Epidermal melanocyte (primary cell): Measurements from ENCODE around the gene LRRC8A.
"Not testable (repeated sequence)": the region's sequence is repeated elsewhere in the genome, so short reads cannot be mapped to it uniquely, and the experiment has no call there.

Experiments used
- DNase-seq: peaks from one replicate; pipeline ENCODE4 v3.0.0; 2011; ENCODE audit warnings: low spot score; ENCODE audit not compliant: insufficient read length

The LRRC8A gene

DNA sequence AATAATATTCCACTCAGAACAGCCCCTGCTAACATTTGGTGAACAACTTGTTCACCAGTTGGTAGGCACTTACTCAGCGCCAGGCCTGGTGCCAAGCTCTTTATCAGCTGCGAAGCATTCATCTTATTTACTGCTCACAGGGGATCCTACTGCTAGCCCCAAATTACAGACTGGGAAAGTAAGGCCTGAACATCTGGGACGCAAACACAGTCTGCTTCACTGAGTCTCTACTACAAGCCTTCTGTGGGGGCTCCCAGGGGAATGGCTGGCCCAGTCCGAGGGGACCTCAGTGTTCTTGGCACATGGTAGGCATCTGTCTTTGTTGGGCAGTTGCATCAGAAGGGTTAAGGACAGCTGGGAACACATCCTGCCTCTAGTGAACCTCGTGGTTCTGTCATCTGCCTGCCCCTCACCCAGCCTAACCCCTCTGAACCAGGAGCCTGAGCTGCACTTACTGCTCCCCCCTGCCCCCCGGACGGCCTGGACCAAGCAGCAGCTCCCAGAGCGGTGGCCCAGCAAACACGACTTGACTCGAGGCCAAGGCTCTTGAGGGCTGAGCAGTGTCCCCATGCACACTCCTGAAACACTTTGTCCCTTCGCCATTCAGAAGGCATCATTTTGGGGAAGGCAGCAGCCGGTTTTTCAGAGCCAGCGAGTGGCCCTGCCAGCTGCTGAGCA lies 38.6 kb downstream of the LRRC8A start, which contains the start of gene PHYHD1:
Gene PHYHD1 (plus strand): TSS at position 602 of the 678 bp plus-strand sequence. CDS start 1,342 bp downstream, outside the sequence.
- no peak for DNase-seq

- peak; percentile 54 for DNase-seq
Observed at GRCh38 chr9:128921881-128922763, 40.2 kb downstream of the LRRC8A start.

GRCh38 chr9:128923493-128923883 lies 41.6 kb downstream of the LRRC8A start:
- DNase-seq, result no peak

GRCh38 chr9:128927731-128928411 lies 45.9 kb downstream of the LRRC8A start:
- peak; percentile 65 for DNase-seq

GRCh38 chr9:128928624-128929023 lies 46.7 kb downstream of the LRRC8A start:
- no peak for DNase-seq

GRCh38 chr9:128929560-128929959 lies 47.6 kb downstream of the LRRC8A start:
- DNase-seq, result no peak

GRCh38 chr9:128933731-128934130 lies 51.8 kb downstream of the LRRC8A start:
- no peak for DNase-seq

GRCh38 chr9:128936171-128936865 lies 54.4 kb downstream of the LRRC8A start:
- no peak for DNase-seq

GRCh38 chr9:128937310-128938165 lies 55.6 kb downstream of the LRRC8A start:
- DNase-seq, result no peak

- no peak for DNase-seq
Observed at GRCh38 chr9:128940271-128940921, 58.5 kb downstream of the LRRC8A start.

DNA sequence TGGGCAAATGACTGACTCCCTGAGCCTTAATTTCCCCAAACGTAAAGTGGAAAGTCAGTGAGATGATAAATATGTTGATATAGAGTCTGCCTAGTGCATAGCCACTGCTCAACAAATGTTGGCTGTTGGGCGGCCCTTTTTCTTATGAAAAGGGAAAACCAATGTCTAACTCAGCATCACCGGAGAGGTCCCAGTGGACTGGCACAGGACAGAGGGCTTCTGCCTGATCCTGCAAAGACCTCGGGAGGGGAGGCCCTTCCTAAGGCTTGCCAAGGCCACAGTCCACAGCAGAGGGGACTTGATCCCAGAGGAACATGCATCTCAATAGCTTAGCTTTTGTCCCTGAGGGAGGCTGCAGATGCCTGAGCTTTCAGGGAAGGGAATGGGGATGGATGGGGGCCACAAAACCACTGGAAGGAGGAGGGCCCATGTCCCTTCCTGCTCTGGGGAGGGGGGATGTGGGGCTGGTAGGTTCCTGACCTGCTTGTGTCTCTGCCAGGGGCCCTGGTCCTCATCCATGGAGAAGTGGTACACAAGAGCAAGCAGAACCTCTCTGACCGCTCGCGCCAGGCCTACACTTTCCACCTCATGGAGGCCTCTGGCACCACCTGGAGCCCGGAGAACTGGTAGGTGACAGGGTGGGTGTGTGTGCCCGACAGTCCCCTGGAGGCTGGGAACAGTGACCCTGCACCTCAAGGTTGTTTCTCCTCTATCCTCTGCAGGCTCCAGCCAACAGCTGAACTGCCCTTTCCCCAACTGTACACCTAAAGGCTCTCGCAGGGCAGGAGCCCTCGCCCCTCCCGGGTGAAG lies 59.2 kb downstream of the LRRC8A start:
- no peak for DNase-seq

- no peak for DNase-seq
Observed at GRCh38 chr9:128943832-128944620, 62.1 kb downstream of the LRRC8A start.

DNA sequence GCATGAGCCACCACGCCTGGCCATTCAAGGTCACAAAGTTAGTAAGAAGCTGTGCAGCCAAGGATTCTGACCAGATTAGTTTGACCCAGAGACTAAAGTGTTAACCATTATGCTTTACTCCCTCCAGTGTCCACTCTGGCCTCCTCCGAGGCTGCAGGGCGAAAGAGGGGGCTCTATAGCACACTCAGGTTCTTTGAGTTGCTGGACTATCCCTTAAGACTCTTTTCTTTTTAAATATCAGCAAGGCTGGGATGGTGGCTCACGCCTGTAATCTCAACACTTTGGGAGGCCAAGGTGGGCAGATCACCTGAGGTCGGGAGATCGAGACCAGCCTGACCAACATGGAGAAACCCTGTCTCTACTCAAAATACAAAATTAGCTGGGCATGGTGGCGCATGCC lies 63.0 kb downstream of the LRRC8A start:
- not testable (repeated sequence) for DNase-seq

- DNase-seq, result no peak
Observed at GRCh38 chr9:128945798-128946501, 64.0 kb downstream of the LRRC8A start.

DNA sequence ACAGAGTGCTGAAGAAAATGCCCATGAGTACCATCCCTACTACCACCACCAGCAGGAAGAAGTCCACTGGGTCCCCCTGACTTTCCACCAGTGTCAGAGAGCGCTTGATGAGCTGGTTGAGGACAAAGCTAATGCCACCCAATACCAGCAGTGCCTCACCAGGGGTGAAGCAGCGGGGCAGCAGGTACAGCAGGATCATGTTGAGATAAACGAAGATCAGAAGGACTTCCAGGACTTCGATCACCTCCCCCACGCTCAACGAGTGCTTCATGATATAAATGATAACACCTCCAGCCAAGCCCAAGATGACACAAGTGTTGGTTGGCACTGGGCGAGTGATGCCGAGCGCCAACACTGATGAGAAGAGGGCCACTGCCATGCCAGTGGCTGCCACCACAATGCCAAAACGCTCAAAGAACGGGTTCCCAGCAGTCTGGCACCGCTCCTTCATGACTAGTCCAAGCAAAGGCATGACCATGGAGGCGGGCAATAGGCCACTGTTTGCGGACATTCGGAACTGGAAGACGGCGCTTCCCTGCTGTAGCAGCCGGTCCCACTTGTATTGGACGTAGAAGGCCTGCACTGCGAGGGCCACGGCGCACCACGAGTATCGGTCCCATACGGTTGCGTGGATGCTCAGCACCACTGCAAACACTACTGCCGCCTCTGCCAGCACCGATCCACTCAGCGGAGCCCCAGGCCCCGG lies 64.8 kb downstream of the LRRC8A start:
- peak; percentile 21 for DNase-seq

DNA sequence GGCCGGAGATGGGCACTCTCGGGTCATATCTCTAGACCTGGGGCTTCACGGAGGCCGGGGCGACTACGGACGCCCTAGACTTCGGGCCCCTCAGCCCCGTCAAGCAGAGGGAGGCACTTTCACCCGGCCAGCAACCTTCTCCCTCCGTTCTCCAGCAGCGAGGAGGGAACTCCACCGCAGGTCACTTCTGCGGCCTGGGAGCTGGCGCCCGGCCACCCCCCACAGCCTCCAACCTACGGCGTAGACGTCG lies 65.3 kb downstream of the LRRC8A start:
- no peak for DNase-seq
